IPS-15b (cell line): ENCODE measurements around the gene PACS1.
A peak's percentile ranks its signal among the peaks of the same experiment; 100 is the strongest.
"Not testable (repeated sequence)": the region's sequence is repeated elsewhere in the genome, so short reads cannot be mapped to it uniquely, and the experiment has no call there.

ENCODE experiments used
- H3K27me3 ChIP-seq: one replicate; pipeline ENCODE4 v1.6.1; 2013; ENCODE audit warnings: low read length; ENCODE audit not compliant: control insufficient read depth, insufficient read depth
- H3K36me3 ChIP-seq: one replicate; pipeline ENCODE4 v1.6.1; 2013; ENCODE audit warnings: low read length; ENCODE audit not compliant: control insufficient read depth, insufficient read depth
- H3K4me1 ChIP-seq: one replicate; pipeline ENCODE4 v1.6.1; 2013; ENCODE audit warnings: mild to moderate bottlenecking, low read length; ENCODE audit not compliant: control insufficient read depth, insufficient read depth
- H3K4me3 ChIP-seq: one replicate; pipeline ENCODE4 v1.5.1; 2013; ENCODE audit warnings: low read depth, low read length
- H3K9ac ChIP-seq: one replicate; pipeline ENCODE4 v1.6.1; 2013; ENCODE audit warnings: low read depth, mild to moderate bottlenecking, low read length
- H3K9me3 ChIP-seq: one replicate; pipeline ENCODE4 v1.6.1; 2013; ENCODE audit warnings: mild to moderate bottlenecking, low read length; ENCODE audit not compliant: control insufficient read depth, insufficient read depth

PACS1 gene

DNA sequence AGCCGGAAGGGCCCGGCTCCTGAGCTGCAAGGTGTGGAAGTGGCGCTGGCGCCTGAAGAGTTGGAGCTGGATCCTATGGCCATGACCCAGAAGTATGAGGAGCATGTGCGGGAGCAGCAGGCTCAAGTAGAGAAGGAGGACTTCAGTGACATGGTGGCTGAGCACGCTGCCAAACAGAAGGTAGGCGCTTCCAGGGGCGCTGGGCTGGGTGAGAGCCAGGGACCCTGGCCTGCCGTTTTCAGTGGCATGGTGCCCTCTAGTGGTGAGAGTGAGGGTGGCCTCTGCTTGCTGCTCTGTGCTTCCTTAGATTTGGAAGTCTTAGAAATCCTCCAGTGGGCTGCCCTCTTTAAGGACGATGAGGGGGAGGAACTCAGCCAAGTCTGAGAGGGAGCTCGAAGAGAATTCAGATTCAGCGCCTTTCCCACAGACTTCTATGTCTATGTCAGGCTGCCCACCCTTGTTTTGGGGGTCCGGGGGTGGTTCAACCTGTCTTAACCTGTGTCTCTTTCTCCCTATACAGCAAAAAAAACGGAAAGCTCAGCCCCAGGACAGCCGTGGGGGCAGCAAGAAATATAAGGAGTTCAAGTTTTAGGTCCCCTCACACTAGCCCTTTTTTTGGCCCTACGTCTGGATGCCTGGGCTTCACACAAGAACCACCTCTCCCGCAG lies 1.8 kb upstream of the PACS1 start:
- Histone ChIP-seq H3K9ac (no peak overlapping the region), H3K4me3 (no peak overlapping the region), H3K9me3 (no peaks in the 10 kb centered on the region), H3K27me3 (no peaks in the 10 kb centered on the region), H3K4me1 (peaks cover 5% of the 10 kb centered on the region), H3K36me3 (peaks cover 37% of the 10 kb centered on the region)

DNA sequence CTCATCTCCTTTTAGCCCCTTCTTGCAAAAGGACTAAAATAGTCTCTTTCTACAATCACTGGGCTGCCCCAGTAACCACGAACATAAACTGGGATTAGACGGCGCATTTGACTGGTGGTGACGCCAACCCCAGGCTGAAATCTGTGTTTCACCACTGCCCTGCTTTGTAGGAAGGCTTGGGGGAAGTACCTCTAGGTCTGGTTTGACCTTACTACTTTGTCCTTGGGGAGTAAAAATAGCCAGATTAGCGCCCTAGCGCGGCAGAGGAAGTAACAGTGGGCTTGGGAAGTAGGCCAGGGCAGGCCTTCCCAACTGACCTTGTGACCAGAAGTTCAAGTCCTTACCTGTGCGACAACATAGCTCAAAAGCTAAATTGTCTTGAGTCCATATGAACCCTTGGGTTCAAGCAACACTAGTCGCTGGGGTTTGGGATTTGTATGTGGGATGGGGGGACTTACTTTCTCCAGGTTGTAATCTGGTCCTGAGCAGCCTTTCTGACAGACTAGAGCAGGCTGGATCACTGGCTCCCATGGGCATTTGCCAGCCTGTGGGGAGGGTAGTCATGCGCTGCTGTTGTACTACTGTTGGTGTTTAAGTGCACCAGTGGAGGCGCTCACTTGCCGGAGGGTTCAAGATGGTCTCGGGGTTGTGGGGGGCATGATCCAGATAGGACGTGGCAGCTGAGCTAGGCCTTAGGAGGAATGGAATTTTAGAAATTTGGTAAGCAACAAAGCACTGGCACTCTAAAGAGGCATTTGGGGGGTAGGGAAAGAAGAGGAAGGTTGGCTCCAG lies 953 bp upstream of the PACS1 start:
- Histone ChIP-seq H3K4me3 (peak overlapping the region; percentile 71), H3K9me3 (no peaks in the 10 kb centered on the region), H3K27me3 (no peaks in the 10 kb centered on the region), H3K4me1 (peaks cover 5% of the 10 kb centered on the region), H3K9ac (peak overlapping the region; percentile 47), H3K36me3 (peaks cover 29% of the 10 kb centered on the region)

DNA sequence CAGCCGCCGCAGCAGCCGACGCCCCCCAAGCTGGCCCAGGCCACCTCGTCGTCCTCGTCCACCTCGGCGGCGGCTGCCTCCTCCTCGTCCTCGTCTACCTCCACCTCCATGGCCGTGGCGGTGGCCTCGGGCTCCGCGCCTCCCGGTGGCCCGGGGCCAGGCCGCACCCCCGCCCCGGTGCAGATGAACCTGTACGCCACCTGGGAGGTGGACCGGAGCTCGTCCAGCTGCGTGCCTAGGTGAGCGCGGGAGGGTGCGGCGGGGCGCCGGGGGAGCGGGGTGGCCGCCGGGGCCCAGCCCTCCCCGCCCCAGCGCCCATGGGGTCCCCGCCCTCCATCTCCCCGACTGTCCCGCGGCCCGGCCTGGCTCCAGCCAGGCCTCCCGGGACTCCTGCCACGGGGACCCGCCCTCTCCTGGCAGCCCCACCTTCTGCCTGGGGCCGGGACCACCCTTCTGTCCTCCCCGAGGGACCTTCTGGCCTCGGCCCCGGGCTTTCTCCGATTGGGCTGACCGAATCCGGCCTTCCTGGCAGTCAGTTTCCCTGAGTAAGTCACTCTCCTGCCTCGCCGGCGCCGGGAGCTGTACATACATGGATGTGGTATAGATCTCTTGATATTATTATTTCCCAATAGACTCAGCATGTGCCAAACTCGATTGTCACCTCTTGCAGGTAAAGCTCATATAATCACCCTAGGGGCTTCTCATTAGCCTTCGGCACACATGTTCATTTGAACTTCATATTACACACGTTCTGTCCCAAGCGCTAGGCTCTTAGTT lies 720 bp downstream of the PACS1 start:
- peak overlapping the region; percentile 71 for H3K4me3 ChIP-seq
- no peaks in the 10 kb centered on the region for H3K9me3 ChIP-seq
- H3K9ac ChIP-seq = peak overlapping the region; percentile 8
- H3K27me3 ChIP-seq = no peaks in the 10 kb centered on the region
- peaks cover 5% of the 10 kb centered on the region for H3K4me1 ChIP-seq
- peaks cover 22% of the 10 kb centered on the region for H3K36me3 ChIP-seq

DNA sequence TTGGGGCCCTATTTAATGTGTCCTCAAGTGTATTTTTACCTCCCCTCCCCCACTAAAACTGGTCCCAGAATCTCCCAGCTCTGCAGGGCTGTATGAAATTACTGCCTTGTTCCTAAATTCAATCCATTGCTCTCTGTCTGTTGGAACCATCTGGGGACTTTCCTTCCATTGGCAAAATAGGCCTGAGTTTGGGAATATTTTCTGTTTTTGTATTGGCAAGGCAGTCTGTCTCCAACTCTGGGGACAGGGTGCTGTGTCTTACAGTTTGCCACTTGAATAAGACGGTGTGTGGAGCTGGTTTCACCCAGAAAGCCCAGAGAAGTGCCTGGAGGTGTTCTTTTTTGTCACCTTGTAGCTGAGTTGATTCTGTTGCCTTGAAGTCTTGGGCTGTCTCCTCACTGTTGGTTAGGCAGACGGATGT lies 1.3 kb downstream of the PACS1 start:
- no peaks in the 10 kb centered on the region for H3K9me3 ChIP-seq
- no peaks in the 10 kb centered on the region for H3K27me3 ChIP-seq
- H3K4me1 ChIP-seq = peaks cover 5% of the 10 kb centered on the region
- peaks cover 22% of the 10 kb centered on the region for H3K36me3 ChIP-seq
- peak overlapping the region; percentile 8 for H3K9ac ChIP-seq
- H3K4me3 ChIP-seq = peak overlapping the region; percentile 71

DNA sequence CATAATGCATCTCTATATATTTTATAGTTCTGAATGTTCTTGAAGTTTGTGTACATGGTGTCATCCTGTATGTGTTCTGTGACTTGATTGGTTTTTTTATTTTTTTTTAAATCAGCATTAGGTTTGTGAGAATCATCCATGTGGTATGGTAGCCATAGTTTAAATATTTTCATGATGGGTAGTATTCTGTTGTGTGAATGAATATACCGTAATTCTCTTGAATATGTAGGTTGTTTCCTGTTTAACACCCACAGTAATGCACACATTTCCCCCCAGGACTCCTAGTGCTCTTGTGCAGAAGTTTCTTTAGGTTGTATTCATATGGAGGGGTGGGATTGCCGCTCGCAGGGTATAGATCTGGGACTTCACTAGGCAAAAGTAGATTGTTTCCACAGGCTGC lies 2.0 kb downstream of the PACS1 start:
- Histone ChIP-seq H3K4me1 (peaks cover 5% of the 10 kb centered on the region), H3K9ac (no peak overlapping the region), H3K36me3 (peaks cover 15% of the 10 kb centered on the region), H3K9me3 (no peaks in the 10 kb centered on the region), H3K4me3 (no peak overlapping the region), H3K27me3 (no peaks in the 10 kb centered on the region)

DNA sequence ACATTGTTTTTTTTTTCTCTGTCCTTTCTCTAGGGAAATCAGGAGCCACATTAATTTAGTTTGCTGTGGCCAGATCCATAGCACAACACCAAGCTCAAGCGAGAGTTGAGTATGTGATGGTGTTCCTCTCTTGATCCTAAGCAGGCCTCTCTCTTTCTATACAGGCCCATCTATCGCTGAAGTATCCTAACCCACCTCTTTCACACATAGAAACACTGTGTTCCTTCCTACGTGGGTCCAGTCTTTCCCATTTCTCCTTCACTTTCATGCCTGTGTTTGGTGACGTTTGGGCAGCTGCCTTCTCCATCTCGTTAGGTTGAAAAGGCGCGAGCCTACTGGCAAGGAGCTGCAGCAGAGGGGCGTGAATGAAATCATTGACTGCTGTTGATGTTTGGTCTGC lies 2.4 kb downstream of the PACS1 start:
- no peak overlapping the region for H3K9ac ChIP-seq
- H3K27me3 ChIP-seq = no peaks in the 10 kb centered on the region
- H3K9me3 ChIP-seq = no peaks in the 10 kb centered on the region
- H3K4me3 ChIP-seq = no peak overlapping the region
- H3K4me1 ChIP-seq = peaks cover 5% of the 10 kb centered on the region
- H3K36me3 ChIP-seq = peaks cover 11% of the 10 kb centered on the region

DNA sequence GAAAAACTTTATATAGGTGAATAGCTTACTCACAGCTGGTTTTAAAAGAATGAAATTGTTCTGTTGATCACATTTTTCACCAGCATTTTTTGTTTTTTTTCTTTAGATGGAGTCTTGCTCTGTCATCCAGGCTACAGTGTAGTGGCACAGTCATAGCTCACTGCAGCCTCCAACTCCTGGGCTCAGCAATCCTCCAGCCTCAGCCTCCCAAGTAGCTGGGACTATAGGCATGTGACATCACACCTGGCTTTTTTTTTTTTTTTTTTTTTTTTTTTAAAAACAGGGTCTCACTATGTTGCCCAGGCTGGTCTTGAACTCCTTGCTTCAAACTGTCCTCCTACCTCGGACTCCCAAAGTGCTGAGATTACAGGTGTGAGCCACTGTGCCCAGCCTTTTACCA lies 3.6 kb downstream of the PACS1 start:
- Histone ChIP-seq H3K9me3 (no peaks in the 10 kb centered on the region), H3K4me3 (no peak overlapping the region), H3K27me3 (no peaks in the 10 kb centered on the region), H3K4me1 (peaks cover 1% of the 10 kb centered on the region), H3K9ac (no peak overlapping the region), H3K36me3 (peaks cover 4% of the 10 kb centered on the region)

DNA sequence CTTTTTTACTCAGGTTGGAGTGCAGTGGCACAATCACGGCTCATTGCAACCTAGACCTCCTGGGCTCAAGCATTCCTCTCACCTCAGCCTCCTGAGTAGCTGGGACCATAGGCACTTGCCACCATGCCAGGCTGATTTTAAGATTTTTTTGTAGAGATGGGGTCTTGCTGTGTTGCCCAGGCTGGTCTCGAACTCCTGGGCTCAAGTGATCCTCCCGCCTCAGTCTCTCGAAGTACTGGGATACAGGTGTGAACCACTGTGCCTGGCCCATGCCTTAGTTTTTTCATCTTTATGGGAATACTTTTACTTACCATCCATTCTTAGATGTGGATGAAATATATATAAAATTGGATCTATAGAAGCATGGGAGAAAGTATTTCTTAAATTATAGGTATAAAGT lies 5.2 kb downstream of the PACS1 start:
- no peak overlapping the region for H3K4me3 ChIP-seq
- no peaks in the 10 kb centered on the region for H3K36me3 ChIP-seq
- no peaks in the 10 kb centered on the region for H3K9me3 ChIP-seq
- H3K27me3 ChIP-seq = no peaks in the 10 kb centered on the region
- H3K4me1 ChIP-seq = no peaks in the 10 kb centered on the region
- H3K9ac ChIP-seq = no peak overlapping the region

DNA sequence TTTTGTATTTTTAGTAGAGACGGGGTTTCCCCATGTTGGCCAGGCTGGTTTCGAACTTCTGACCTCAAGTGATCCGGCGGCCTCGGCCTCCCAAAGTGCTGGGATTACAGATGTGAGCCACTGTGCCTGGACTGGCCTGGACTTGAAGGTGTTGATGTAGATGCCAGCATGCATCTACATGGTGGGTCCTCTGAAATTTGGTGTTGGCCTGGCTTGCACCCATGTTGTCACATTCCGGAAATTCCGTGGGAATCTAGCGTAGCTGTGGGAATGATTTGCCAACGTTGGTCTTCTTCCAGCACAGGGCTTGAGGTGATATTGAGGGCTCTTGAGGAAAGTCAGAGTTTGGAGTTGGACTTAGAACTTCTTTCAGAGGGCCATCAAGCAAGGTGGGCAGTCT lies 6.5 kb downstream of the PACS1 start:
- H3K4me1 ChIP-seq = no peaks in the 10 kb centered on the region
- no peaks in the 10 kb centered on the region for H3K9me3 ChIP-seq
- H3K9ac ChIP-seq = no peak overlapping the region
- H3K36me3 ChIP-seq = no peaks in the 10 kb centered on the region
- no peaks in the 10 kb centered on the region for H3K27me3 ChIP-seq
- no peak overlapping the region for H3K4me3 ChIP-seq

DNA sequence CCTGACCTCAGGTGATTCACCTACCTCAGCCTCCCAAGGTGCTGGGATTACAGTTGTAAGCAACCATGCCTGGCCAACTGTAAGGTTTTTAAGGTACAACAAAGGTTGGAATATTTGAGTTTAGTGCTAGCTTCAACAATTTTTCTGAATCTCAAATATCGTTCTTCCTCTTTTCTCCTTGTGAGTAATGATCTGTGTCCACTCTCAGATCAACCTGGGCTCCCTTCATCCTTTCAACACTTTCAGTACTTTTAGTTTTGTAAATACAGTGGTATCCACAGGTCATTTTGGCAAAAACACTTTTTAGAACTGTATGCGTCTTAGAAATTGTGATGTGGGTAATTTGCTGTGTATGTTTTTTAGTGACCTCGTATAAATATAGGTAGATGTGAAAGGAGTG lies 7.9 kb downstream of the PACS1 start:
- Histone ChIP-seq H3K36me3 (no peaks in the 10 kb centered on the region), H3K27me3 (no peaks in the 10 kb centered on the region), H3K4me3 (no peak overlapping the region), H3K4me1 (no peaks in the 10 kb centered on the region), H3K9ac (no peak overlapping the region), H3K9me3 (no peaks in the 10 kb centered on the region)

DNA sequence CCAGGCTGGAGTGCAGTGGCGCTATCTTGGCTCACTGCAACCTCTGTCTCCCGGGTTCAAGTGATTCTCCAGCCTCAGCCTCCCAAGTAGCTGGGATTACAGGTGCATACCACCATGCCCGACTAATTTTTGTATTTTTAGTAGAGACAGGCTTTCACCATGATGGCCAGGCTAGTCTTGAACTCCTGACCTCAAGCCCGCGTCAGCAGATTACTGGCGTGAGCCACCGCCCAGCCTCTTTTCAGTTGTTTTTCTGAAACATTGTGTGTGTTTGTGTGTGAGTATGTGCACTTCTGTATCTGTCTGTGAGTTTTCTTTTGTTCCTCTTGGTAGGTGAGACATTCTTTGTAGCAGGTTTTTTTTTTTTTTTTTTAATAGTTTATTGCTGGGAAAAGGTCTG lies 8.9 kb downstream of the PACS1 start:
- not testable (repeated sequence) for H3K4me3 ChIP-seq, H3K4me1 ChIP-seq, H3K36me3 ChIP-seq

More for the DNA sequence above, 8.9 kb downstream of the PACS1 start:
- H3K27me3 ChIP-seq, H3K9ac ChIP-seq, H3K9me3 ChIP-seq: not testable (repeated sequence)
